GM21825 (cell line): Measurements from ENCODE around the gene SIGLEC7.

Source experiments
- ATAC-seq: cut with Tn5 transposase; IDR thresholded peaks from one replicate; pipeline ENCODE4 v1.9.1; 2021; ENCODE audit warnings: mild to moderate bottlenecking, moderate library complexity; ENCODE audit not compliant: unreplicated experiment

SIGLEC7 gene

DNA sequence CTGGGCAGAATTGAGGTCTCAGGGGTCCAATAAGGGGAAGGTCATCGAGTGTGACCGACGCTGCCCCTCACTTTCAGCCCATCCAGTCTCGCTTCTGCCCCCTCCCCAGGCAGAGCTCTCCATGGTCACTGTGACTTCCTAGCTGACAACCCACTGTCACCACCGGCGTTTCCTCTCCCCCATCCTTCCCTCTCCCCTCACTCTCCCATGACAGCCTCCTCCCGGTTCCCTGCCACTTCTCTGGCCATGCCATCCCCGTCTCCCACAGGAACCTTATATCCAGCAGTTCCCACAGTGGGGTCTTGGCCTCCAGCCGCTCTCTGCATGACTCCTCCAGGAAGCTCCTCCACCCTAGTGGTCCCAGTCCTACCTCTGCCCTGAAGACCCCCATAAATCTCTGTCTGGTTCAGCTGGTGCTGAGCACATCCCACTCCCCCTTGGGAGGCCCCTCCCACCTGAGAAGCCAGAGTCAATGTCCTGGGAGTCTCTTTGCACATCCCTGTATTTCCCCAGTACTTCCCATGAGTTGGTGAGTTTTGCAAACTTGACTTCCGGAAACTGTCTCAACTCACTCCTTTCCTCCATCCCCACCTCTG, 58.1 kb downstream of the SIGLEC7 start:
- no peak for ATAC-seq

DNA sequence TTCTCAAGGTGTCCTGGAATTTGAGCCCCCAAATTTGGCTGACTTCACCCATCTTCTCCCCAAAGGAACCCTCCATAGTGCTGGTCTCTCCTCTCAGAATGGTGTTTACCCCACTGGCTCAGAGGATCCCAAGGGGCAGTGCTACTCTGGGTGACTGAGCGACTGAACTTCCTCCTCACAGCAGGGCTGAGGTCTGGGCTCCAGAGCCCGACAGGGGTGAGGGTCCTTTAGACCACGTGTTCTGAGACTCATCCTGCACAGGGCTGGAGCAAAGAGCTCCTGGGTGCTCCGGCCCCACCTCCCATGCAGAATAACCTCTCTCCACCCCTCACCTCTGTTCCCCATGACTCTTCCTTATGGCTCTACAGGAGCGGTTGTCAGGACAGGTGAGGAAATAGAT, 59.6 kb downstream of the SIGLEC7 start:
- no peak for ATAC-seq
